Smooth muscle cell (in vitro differentiated cells): Measurements from ENCODE around the gene ANO4. TPM values are rescaled to one million over a fixed set of nuclear protein-coding genes. Genes with fewer than 3 reads are reported as not detected.
"Not testable (repeated sequence)": the region's sequence is repeated elsewhere in the genome, so short reads cannot be mapped to it uniquely, and the experiment has no call there.

Experiments
- DNase-seq: peaks from one replicate; lab custom pipeline; 2025; ENCODE audit not compliant: unreplicated experiment; lab: John Stamatoyannopoulos, UW
- H2AFZ ChIP-seq: fragments of 200-600 bp; sonication (generic); 2 replicates; pipeline ENCODE4 v1.6.0; 2016; ENCODE audit warnings: antibody characterized with exemption, low read depth, mild to moderate bottlenecking
- H3F3A ChIP-seq: fragments of 200-600 bp; sonication (generic); 2 replicates; pipeline ENCODE4 v1.6.0; 2017; ENCODE audit warnings: antibody characterized with exemption, low read depth
- H3K27ac ChIP-seq: fragments of 200-600 bp; sonication (generic); 2 replicates; pipeline ENCODE4 v1.5.1; 2016; ENCODE audit warnings: low read depth, mild to moderate bottlenecking
- H3K27me3 ChIP-seq: fragments of 200-600 bp; sonication (generic); 2 replicates; pipeline ENCODE4 v1.6.1; 2016; ENCODE audit warnings: low read depth, mild to moderate bottlenecking
- H3K36me3 ChIP-seq: fragments of 200-600 bp; sonication (generic); 2 replicates; pipeline ENCODE4 v1.5.1; 2016; ENCODE audit warnings: low read depth
- H3K4me1 ChIP-seq: fragments of 200-600 bp; sonication (generic); 2 replicates; pipeline ENCODE4 v1.5.1; 2016; ENCODE audit warnings: low read depth
- H3K4me2 ChIP-seq: fragments of 200-600 bp; sonication (generic); 2 replicates; pipeline ENCODE4 v1.6.0; 2016; ENCODE audit warnings: mild to moderate bottlenecking
- H3K4me3 ChIP-seq: fragments of 200-600 bp; sonication (generic); 2 replicates; pipeline ENCODE4 v1.5.1; 2016; ENCODE audit warnings: mild to moderate bottlenecking
- H3K79me2 ChIP-seq: fragments of 200-600 bp; sonication (generic); 2 replicates; pipeline ENCODE4 v1.6.0; 2016; ENCODE audit warnings: low read depth, mild to moderate bottlenecking
- H3K9ac ChIP-seq: fragments of 200-600 bp; sonication (generic); 2 replicates; pipeline ENCODE4 v1.6.0; 2016; ENCODE audit warnings: low read depth
- H3K9me3 ChIP-seq: fragments of 200-600 bp; sonication (generic); replicated peaks from 2 replicates; pipeline ENCODE4 v1.5.1; 2016; ENCODE audit warnings: low read depth
- H4K20me1 ChIP-seq: fragments of 200-600 bp; sonication (generic); 2 replicates; pipeline ENCODE4 v1.6.0; 2016; ENCODE audit warnings: low read depth
- CTCF ChIP-seq: fragments of 200-600 bp; sonication (generic); IDR thresholded peaks from 2 replicates; pipeline ENCODE4 v1.5.1; 2017; ENCODE audit warnings: borderline replicate concordance, mild to moderate bottlenecking, antibody characterized with exemption; ENCODE audit not compliant: insufficient read depth, poor library complexity, severe bottlenecking
- WGBS: methylation state at CpG from one replicate; pipeline ENCODE4 v1.1.7; 2016; ENCODE audit warnings: low lambda C conversion rate; 5-methylcytosine and 5-hydroxymethylcytosine counted together
- polyA plus RNA-seq: library from polyadenylated mRNA; unstranded; fragments of >200 nt; fragmentation: Nextera tagmentation; extraction: Ambion mirVana; gene quantifications from 2 replicates; pipeline ENCODE4 v1.2.1, GENCODE V29; 2016
- total RNA-seq: library from RNA; depleted of rRNA; stranded (reverse); fragments of >200 nt; gene quantifications from 2 replicates; pipeline ENCODE4 v1.2.3, GENCODE V29; 2014

The ANO4 gene
- total and polyA plus RNA-seq, 2 experiments from 2014 or later = 27.3 to 51.7 TPM

GRCh38 chr12:100986595-100987547, 192.3 kb downstream of the ANO4 start:
- H3K4me2 ChIP-seq = peak overlapping the region; percentile 31
- peaks cover 19% of the 10 kb centered on the region for H3K4me1 ChIP-seq
- no peaks in the 10 kb centered on the region for H4K20me1 ChIP-seq
- H3K27me3 ChIP-seq = no peaks in the 10 kb centered on the region
- no peaks in the 10 kb centered on the region for H3K79me2 ChIP-seq
- no peaks in the 10 kb centered on the region for H3K9me3 ChIP-seq
- H3K9ac ChIP-seq = no peak overlapping the region
- WGBS = 49% methylated on average over 8 of the region's 8 CpGs
- H3K36me3 ChIP-seq = no peaks in the 10 kb centered on the region
- H3F3A ChIP-seq = peaks cover 10% of the 10 kb centered on the region
- H2AFZ ChIP-seq = no peak overlapping the region
- no peak for TF ChIP-seq CTCF
- no peak overlapping the region for H3K4me3 ChIP-seq
- H3K27ac ChIP-seq = peak overlapping the region; percentile 33
- DNase-seq = no peak

- DNase-seq = no peak
- peaks cover 10% of the 10 kb centered on the region for H3F3A ChIP-seq
- H2AFZ ChIP-seq = no peak overlapping the region
- no peaks in the 10 kb centered on the region for H3K27me3 ChIP-seq
- H3K27ac ChIP-seq = peak overlapping the region; percentile 33
- TF ChIP-seq CTCF = peak; percentile 41
- H3K4me3 ChIP-seq = no peak overlapping the region
- WGBS = 50% methylated on average over 5 of the region's 5 CpGs
- H3K9ac ChIP-seq = no peak overlapping the region
- H3K4me1 ChIP-seq = peaks cover 19% of the 10 kb centered on the region
- no peaks in the 10 kb centered on the region for H3K36me3 ChIP-seq
- H3K79me2 ChIP-seq = no peaks in the 10 kb centered on the region
- no peaks in the 10 kb centered on the region for H3K9me3 ChIP-seq
- H4K20me1 ChIP-seq = no peaks in the 10 kb centered on the region
- peak overlapping the region; percentile 31 for H3K4me2 ChIP-seq
Measured at GRCh38 chr12:100987552-100988521, 193.3 kb downstream of the ANO4 start.

- not testable (repeated sequence) for DNase-seq, H3K27me3 ChIP-seq
Measured at GRCh38 chr12:100989509-100989908, 194.9 kb downstream of the ANO4 start.

GRCh38 chr12:100991102-100991501, 196.5 kb downstream of the ANO4 start:
- Histone ChIP-seq H4K20me1 (no peaks in the 10 kb centered on the region), H3K36me3 (no peaks in the 10 kb centered on the region), H3K9ac (no peak overlapping the region), H3K27ac (no peak overlapping the region), H3F3A (peaks cover 6% of the 10 kb centered on the region), H3K4me2 (no peak overlapping the region), H3K4me3 (no peak overlapping the region), H3K27me3 (no peaks in the 10 kb centered on the region), H2AFZ (no peak overlapping the region), H3K79me2 (no peaks in the 10 kb centered on the region), H3K4me1 (peaks cover 27% of the 10 kb centered on the region), H3K9me3 (no peaks in the 10 kb centered on the region)
- WGBS = 88% methylated on average over 2 of the region's 2 CpGs
- DNase-seq = no peak
- no peak for TF ChIP-seq CTCF

More at GRCh38 chr12:100989509-100989908, 194.9 kb downstream of the ANO4 start:
- not testable (repeated sequence) for H3K27ac ChIP-seq, H3K9ac ChIP-seq, H3K9me3 ChIP-seq, H3K79me2 ChIP-seq, H3K4me3 ChIP-seq, H3K36me3 ChIP-seq, H3F3A ChIP-seq, H4K20me1 ChIP-seq, H2AFZ ChIP-seq, H3K4me2 ChIP-seq
- H3K4me1 ChIP-seq = peaks cover 22% of the 10 kb centered on the region
